SK-N-MC (cell line): ENCODE measurements around the gene GLYATL1B.
"Not testable (repeated sequence)": the region's sequence is repeated elsewhere in the genome, so short reads cannot be mapped to it uniquely, and the experiment has no call there.

ENCODE experiments used
- DNase-seq: peaks from one replicate; pipeline ENCODE4 v3.0.0-alpha.2; 2011; ENCODE audit warnings: low read depth, low spot score
- H3K27ac ChIP-seq: fragments of 200-600 bp; sonication (generic); 2 replicates; pipeline ENCODE4 v1.5.1; 2016; ENCODE audit warnings: mixed run types
- H3K36me3 ChIP-seq: fragments of 200-600 bp; sonication (generic); 2 replicates; pipeline ENCODE4 v1.6.1; 2017; ENCODE audit warnings: antibody characterized with exemption, low read length, mixed read lengths; ENCODE audit not compliant: insufficient read depth
- H3K4me3 ChIP-seq: fragments of 200-600 bp; sonication (generic); 2 replicates; pipeline ENCODE4 v1.5.1; 2016
- H3K9ac ChIP-seq: fragments of 200-600 bp; sonication (generic); 2 replicates; pipeline ENCODE4 v1.8.0; 2017; ENCODE audit warnings: mixed run types, mixed read lengths; ENCODE audit not compliant: insufficient read length
- H3K9me3 ChIP-seq: fragments of 200-600 bp; sonication (generic); 2 replicates; pipeline ENCODE4 v1.6.1; 2017; ENCODE audit warnings: low read depth, mild to moderate bottlenecking, antibody characterized with exemption, low read length, moderate library complexity, mixed read lengths
- EZH2 ChIP-seq: fragments of 200-600 bp; sonication (generic); IDR thresholded peaks from one replicate; pipeline ENCODE4 v1.6.1; 2017; ENCODE audit warnings: antibody characterized with exemption
- FOXP2 ChIP-seq: optimal IDR thresholded peaks from 2 replicates; pipeline ENCODE3; 2011; ENCODE audit warnings: mild to moderate bottlenecking, moderate library complexity; ENCODE audit not compliant: insufficient read depth; ENCODE audit errors: extremely low read length, control extremely low read depth
- POLR2AphosphoS5 ChIP-seq: IDR thresholded peaks from 2 replicates; pipeline ENCODE4 v1.6.1; 2012; ENCODE audit warnings: mild to moderate bottlenecking, low read depth, low read length, borderline replicate concordance

GLYATL1B gene, protein sequence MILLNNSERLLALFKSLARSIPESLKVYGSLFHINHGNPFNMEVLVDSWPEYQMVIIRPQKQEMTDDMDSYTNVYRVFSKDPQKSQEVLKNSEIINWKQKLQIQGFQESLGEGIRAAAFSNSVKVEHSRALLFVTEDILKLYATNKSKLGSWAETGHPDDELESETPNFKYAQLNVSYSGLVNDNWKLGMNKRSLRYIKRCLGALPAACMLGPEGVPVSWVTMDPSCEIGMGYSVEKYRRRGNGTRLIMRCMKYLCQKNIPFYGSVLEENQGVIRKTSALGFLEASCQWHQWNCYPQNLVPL

DNA sequence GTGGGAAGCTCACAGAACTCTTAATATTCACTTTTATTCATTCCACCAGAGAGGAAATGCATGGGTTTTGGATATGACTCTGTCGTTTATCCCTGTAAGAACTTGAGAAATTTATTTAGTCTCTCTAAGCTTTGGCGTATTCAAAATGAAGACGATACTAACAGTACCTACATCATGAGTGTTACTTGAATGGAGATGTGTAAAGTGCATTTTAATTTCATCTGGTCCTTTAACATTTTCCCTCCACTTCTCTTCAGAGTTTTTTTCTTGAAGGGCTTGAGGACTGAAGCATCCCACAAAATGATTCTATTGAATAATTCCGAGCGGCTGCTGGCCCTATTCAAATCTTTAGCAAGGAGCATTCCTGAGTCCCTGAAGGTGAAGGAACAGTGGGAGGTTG, at the start of gene GLYATL1B:
Gene GLYATL1B, plus strand, starts transcription at position 301 of the 400 bp plus-strand sequence. Its CDS starts 0 bp downstream, at position 301.
- DNase-seq, H3K9me3 ChIP-seq, H3K9ac ChIP-seq, H3K36me3 ChIP-seq, H3K4me3 ChIP-seq, H3K27ac ChIP-seq: not testable (repeated sequence)

DNA sequence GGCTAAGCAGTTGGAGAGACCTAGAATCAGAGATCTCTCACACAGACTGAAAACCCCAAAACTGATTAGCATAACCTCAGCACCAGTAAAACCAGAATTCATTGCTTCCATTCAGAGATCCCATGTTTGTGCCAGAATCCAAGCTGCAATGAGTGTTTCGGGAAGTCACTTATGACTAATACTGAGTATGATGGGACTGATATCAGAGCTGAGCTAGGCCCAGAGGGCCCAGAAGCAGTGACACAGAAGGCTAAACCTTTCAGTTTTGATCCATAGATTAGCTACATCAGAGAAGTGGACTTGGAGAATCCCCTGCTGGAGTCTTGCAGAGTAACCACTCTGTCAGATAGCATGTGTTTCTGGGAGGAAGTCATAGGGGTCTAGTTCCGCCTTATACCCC, 49.6 kb upstream of the GLYATL1B start:
- not testable (repeated sequence) for H3K27ac ChIP-seq, H3K9ac ChIP-seq, H3K4me3 ChIP-seq, H3K36me3 ChIP-seq, DNase-seq, H3K9me3 ChIP-seq

DNA sequence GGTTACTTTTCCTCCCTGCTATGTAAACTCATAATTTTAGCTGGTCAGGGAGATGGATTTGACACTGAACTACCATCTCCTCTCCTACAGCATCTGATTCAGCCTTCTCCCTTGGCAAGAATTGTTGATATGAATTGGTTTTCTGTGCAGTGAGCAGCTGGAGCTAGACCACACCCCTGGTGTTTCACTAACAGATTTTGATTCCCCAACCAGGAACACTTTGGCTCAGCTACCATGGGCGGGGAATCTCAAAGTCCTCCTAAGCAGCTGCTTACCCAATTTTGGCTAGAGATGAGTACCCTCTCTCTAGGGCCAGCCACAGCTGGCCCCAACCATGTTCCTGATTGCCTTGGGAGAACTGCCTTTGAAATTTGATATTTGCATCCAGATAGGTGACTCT, 48.7 kb upstream of the GLYATL1B start:
- H3K9ac ChIP-seq, H3K36me3 ChIP-seq, H3K9me3 ChIP-seq, H3K27ac ChIP-seq, DNase-seq, H3K4me3 ChIP-seq: not testable (repeated sequence)

DNA sequence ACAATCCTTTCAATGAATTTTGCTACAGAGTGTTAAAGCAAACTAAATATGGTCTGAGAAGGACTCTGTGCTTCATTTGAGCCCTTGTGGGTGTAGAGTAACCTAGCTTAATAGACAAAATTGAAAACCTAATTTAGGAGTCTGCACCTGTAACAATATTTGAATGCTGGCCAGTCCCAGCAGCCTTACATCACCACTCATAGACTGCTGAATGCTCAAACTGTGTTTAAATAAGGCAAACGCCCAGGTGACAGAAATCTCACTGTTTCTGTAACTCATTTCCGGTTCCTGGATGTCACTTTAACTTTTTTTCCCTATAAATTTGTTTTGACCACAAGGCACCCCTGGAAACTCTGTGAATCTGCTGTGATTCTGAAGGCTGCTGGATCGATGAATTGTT, 45.5 kb upstream of the GLYATL1B start:
- DNase-seq: no peak
- H3K9ac ChIP-seq: no peak overlapping the region
- TF ChIP-seq EZH2 (no peak), FOXP2 (no peak), POLR2AphosphoS5 (no peak)
- no peak overlapping the region for H3K27ac ChIP-seq
- H3K36me3 ChIP-seq: no peaks in the 10 kb centered on the region
- H3K9me3 ChIP-seq: no peaks in the 10 kb centered on the region
- H3K4me3 ChIP-seq: no peak overlapping the region

DNA sequence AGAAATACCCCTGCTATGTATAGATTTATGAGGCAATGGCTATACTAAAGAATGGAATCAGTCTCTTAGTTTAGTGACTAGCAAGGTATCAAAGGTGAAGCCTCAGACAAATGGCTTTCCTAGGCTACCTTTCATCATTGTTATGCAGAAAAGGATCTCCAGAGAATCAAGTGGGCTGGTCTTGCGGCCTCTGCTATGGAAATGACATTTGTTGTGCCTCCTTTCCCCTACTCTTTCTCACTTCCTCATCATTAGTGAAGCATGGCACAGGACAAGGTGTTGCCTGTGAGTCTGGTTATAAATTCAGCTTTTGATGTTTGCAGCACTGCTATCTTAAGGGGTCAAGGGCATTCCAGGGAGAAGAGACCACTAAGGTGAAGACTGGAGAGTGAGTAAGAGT, 34.7 kb upstream of the GLYATL1B start:
- not testable (repeated sequence) for H3K27ac ChIP-seq, H3K9ac ChIP-seq, DNase-seq, H3K36me3 ChIP-seq, H3K4me3 ChIP-seq, H3K9me3 ChIP-seq

DNA sequence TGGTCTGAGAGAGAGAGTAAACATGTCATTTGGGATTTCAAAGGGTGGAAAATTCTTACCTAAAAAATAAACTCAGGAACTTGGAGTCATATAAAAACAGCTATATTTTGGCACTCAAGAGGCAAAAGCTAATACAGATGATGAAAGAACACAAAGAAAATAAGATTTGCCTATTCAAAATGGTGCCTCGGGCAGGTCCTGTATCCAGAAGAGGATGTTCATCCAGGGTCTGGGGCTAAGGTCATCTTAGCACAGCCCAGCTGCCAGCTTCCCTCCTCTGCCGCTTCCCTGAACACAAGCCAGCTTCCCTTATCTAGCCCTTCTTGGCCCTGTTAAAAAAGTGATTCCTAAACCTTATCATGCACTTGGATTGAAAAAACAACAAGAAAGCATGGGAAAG, 33.8 kb upstream of the GLYATL1B start:
- not testable (repeated sequence) for DNase-seq, H3K4me3 ChIP-seq, H3K27ac ChIP-seq, H3K9ac ChIP-seq, H3K9me3 ChIP-seq, H3K36me3 ChIP-seq

DNA sequence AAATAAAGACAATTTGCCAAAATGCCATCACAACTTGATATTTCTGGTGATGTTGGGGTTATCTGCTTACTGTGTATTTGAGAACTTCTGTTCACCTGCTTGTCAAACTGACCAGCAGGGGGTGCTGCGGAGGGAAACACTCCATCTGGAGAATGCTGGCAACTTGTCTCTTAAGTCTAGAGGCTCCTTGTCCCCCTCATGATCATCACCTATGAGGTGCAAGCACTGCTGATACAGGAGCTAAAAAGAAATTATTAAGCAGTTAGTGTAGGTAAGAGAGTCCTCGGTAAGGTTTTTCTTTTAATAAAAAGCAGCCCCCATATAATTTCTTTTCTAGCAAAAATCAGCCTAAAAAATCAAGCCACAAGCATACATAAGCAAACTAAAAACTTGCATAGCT, 32.7 kb upstream of the GLYATL1B start:
- DNase-seq: peak; percentile 5
- H3K36me3 ChIP-seq: no peaks in the 10 kb centered on the region
- H3K9me3 ChIP-seq: no peaks in the 10 kb centered on the region
- H3K4me3 ChIP-seq: no peak overlapping the region
- H3K9ac ChIP-seq: no peak overlapping the region
- TF ChIP-seq EZH2 (no peak), FOXP2 (no peak), POLR2AphosphoS5 (no peak)
- H3K27ac ChIP-seq: no peak overlapping the region

DNA sequence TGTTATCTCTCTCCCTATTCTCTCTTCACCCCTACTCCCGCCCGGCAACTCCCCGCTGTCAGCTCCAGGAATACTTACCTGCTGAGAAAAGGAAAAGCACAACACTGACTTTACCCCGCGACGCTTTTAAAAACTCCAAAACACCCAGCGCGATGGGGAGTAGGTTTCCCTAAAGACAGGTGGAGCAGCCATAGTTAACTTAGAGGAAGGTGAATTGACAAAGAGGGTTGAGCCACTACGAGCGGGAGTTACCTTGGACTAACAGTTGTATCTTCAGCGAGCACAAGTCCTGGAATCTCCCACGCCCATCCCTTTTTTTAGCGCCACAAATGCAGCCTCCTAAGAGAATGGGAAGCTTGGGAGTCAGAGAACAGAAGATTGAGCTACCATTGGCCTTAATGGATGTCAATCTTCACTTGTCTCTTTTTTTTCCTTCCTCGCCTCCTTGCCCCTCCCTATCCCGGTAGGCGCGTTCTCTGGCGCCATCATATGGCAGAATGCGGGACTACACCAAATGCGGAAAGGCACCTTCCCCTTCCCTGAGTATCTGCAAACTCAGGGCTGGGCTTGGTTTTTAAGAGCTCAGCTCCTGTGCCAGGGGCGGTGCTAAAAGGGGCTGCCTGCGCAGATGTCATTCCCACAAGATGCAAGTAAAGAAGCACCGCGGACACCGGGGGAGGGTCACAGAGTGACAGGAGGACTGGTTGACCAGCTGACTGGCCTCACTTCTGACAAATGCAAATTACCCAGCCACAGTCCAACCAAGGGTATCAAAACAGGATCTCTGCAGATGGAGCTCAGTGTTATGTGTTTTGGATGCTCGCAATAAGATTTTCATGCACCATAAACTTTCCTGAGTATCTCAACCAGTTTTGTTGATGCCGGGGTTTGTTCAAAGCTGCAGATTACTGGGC, 27.7 kb upstream of the GLYATL1B start:
- H3K27ac ChIP-seq, H3K36me3 ChIP-seq, H3K9ac ChIP-seq, H3K9me3 ChIP-seq: not testable (repeated sequence)
- DNase-seq: peak; percentile 51
- H3K4me3 ChIP-seq: peak overlapping the region; percentile 69

DNA sequence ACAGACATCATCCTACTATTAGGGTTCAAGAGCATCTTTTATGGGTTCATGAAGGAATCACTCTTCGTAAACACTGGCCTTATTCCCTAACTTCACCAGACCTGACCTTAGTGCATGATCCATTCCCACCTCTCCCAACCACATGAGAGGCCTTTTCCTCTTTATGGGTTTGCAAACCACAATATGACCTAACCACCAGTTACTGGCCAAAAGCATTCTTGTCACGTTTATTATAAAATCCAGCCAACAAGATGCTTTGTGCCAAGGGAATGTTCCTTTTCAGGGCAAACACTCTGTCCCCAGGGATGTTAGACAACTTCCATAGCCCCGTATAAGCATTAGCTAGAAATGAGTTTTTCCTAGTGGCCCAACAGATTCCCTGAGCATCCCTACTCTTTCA, 26.0 kb upstream of the GLYATL1B start:
- not testable (repeated sequence) for H3K4me3 ChIP-seq, H3K9ac ChIP-seq, H3K36me3 ChIP-seq, DNase-seq, H3K9me3 ChIP-seq, H3K27ac ChIP-seq
